Measurements from ENCODE around the gene PNMA6E.

DNA sequence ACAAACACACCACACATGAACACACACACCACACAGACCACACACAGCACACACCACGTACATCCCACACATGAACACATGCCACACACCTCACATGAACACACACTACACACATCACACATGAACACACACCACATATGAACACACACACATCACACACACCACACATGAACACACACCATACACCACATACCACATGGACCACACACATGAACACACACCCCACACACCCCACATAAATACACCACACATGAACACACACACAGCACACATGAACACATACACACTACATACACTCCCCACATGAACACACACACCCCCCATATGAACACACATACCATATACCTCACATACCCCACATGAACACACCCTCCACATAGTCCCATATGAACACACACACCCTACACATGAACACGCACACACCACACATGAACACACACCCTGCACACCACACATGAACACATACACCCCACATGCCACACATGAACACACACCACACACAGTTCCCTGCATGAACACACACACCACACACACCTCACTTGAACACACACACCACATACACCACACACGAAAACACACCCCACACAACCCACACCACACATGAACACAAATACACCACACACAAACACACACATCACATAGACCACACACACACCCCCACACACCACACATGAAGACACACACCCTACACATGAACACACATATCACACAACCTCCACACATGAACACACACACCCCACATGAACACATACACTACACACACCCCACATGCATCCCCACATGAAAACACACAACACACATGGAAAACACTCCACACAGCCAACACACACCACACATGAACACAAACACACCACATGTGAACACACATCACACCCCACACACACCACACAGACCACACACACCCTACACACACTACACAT, 18.3 kb downstream of the PNMA6E start:
- TF ChIP-seq TAF1 (IDR thresholded peaks at IDR 0.05; ENCODE audit: low read depth) (no peak), RAD21 (conservative IDR thresholded peaks at IDR 0.05) (no peak), POLR2AphosphoS5 (IDR thresholded peaks at IDR 0.05) (no peak)
- TF ChIP-seq, protein P1, sequence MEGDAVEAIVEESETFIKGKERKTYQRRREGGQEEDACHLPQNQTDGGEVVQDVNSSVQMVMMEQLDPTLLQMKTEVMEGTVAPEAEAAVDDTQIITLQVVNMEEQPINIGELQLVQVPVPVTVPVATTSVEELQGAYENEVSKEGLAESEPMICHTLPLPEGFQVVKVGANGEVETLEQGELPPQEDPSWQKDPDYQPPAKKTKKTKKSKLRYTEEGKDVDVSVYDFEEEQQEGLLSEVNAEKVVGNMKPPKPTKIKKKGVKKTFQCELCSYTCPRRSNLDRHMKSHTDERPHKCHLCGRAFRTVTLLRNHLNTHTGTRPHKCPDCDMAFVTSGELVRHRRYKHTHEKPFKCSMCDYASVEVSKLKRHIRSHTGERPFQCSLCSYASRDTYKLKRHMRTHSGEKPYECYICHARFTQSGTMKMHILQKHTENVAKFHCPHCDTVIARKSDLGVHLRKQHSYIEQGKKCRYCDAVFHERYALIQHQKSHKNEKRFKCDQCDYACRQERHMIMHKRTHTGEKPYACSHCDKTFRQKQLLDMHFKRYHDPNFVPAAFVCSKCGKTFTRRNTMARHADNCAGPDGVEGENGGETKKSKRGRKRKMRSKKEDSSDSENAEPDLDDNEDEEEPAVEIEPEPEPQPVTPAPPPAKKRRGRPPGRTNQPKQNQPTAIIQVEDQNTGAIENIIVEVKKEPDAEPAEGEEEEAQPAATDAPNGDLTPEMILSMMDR (IDR thresholded peaks at IDR 0.05; ENCODE audit: poor library complexity, severe bottlenecking) = no peak
